SJSA1 (cell line): Measurements from ENCODE around the gene LIF. TPM values are rescaled to one million over a fixed set of nuclear protein-coding genes. Genes with fewer than 3 reads are reported as not detected.

Experiments
- DNase-seq, 2 experiments: peaks; one replicate each; pipeline ENCODE4 v3.0.0-alpha.2; 2015 to 2020; ENCODE audit warnings: low spot score in 2 of 2, low read depth in 1 of 2
- H3K27ac ChIP-seq: fragments of 250-450 bp; sonication (Bioruptor Pico); 2 replicates; pipeline ENCODE4 v1.5.1; 2020; ENCODE audit warnings: mild to moderate bottlenecking, moderate library complexity
- H3K27me3 ChIP-seq: fragments of 250-450 bp; sonication (Bioruptor Pico); replicated peaks from 2 replicates; pipeline ENCODE4 v1.5.1; 2020; ENCODE audit warnings: mild to moderate bottlenecking, moderate library complexity
- H3K36me3 ChIP-seq: fragments of 250-450 bp; sonication (Bioruptor Pico); 2 replicates; pipeline ENCODE4 v1.5.1; 2020; ENCODE audit warnings: mild to moderate bottlenecking
- H3K4me1 ChIP-seq: fragments of 250-450 bp; sonication (Bioruptor Pico); replicated peaks from 2 replicates; pipeline ENCODE4 v1.6.1; 2021; ENCODE audit warnings: mild to moderate bottlenecking
- H3K4me3 ChIP-seq: fragments of 250-450 bp; sonication (Bioruptor Pico); 2 replicates; pipeline ENCODE4 v1.5.1; 2020; ENCODE audit warnings: mild to moderate bottlenecking
- H3K9me3 ChIP-seq: fragments of 250-450 bp; sonication (Bioruptor Pico); replicated peaks from 2 replicates; pipeline ENCODE4 v1.5.1; 2020; ENCODE audit warnings: mild to moderate bottlenecking
- total RNA-seq: library from RNA; depleted of rRNA; stranded (reverse); fragments of >200 nt; shearing (Covaris generic); gene quantifications from 2 replicates; pipeline ENCODE4 v1.2.3, GENCODE V29; 2014

LIF gene
- total RNA-seq, 1 experiment from 2014 or later, result 1.4 TPM

GRCh38 chr22:30227438-30228228 is 18.9 kb downstream of the LIF start:
- DNase-seq, result no peak
- Histone ChIP-seq H3K4me3 (no peak overlapping the region), H3K27me3 (no peaks in the 10 kb centered on the region), H3K27ac (no peak overlapping the region), H3K9me3 (no peaks in the 10 kb centered on the region; the same call in 1 of the 2 replicates), H3K4me1 (peaks cover 62% of the 10 kb centered on the region), H3K36me3 (no peaks in the 10 kb centered on the region)

GRCh38 chr22:30226192-30226832 is 20.2 kb downstream of the LIF start:
- Histone ChIP-seq H3K9me3 (no peaks in the 10 kb centered on the region; the same call in 1 of the 2 replicates), H3K4me3 (no peak overlapping the region), H3K27me3 (no peaks in the 10 kb centered on the region), H3K36me3 (no peaks in the 10 kb centered on the region), H3K4me1 (peaks cover 58% of the 10 kb centered on the region), H3K27ac (peak overlapping the region; percentile 63)
- peak; percentile 69 to 81 for DNase-seq

GRCh38 chr22:30225220-30225927 is 21.2 kb downstream of the LIF start:
- no peak for DNase-seq
- no peak overlapping the region for H3K4me3 ChIP-seq

GRCh38 chr22:30224161-30224857 is 22.2 kb downstream of the LIF start:
- DNase-seq, result peak; percentile 78 to 85
- peak overlapping the region; percentile 63 for H3K27ac ChIP-seq
- no peaks in the 10 kb centered on the region for H3K27me3 ChIP-seq
- H3K4me1 ChIP-seq, result peaks cover 57% of the 10 kb centered on the region
- no peaks in the 10 kb centered on the region; the same call in 1 of the 2 replicates for H3K9me3 ChIP-seq
- H3K4me3 ChIP-seq, result no peak overlapping the region
- H3K36me3 ChIP-seq, result no peaks in the 10 kb centered on the region

More at GRCh38 chr22:30225220-30225927, 21.2 kb downstream of the LIF start:
- Histone ChIP-seq H3K36me3 (no peaks in the 10 kb centered on the region), H3K9me3 (no peaks in the 10 kb centered on the region; the same call in 1 of the 2 replicates), H3K4me1 (peaks cover 58% of the 10 kb centered on the region), H3K27ac (peak overlapping the region; percentile 63), H3K27me3 (no peaks in the 10 kb centered on the region)

GRCh38 chr22:30223303-30223702 is 23.3 kb downstream of the LIF start:
- Histone ChIP-seq H3K27me3 (no peaks in the 10 kb centered on the region), H3K9me3 (no peaks in the 10 kb centered on the region; the same call in 1 of the 2 replicates), H3K4me3 (no peak overlapping the region), H3K36me3 (no peaks in the 10 kb centered on the region), H3K27ac (no peak overlapping the region), H3K4me1 (peaks cover 47% of the 10 kb centered on the region)
- DNase-seq, result no peak

- Histone ChIP-seq H3K27ac (no peak overlapping the region), H3K4me3 (no peak overlapping the region), H3K27me3 (no peaks in the 10 kb centered on the region), H3K4me1 (peaks cover 40% of the 10 kb centered on the region), H3K9me3 (no peaks in the 10 kb centered on the region; the same call in 1 of the 2 replicates), H3K36me3 (no peaks in the 10 kb centered on the region)
- DNase-seq, result no peak
Measured at GRCh38 chr22:30222321-30222720, 24.2 kb downstream of the LIF start.

GRCh38 chr22:30221121-30221992 is 25.2 kb downstream of the LIF start:
- Histone ChIP-seq H3K4me1 (peaks cover 31% of the 10 kb centered on the region), H3K36me3 (no peaks in the 10 kb centered on the region), H3K27ac (no peak overlapping the region), H3K4me3 (no peak overlapping the region), H3K27me3 (no peaks in the 10 kb centered on the region), H3K9me3 (no peaks in the 10 kb centered on the region; the same call in 1 of the 2 replicates)
- DNase-seq, result no peak

GRCh38 chr22:30220338-30221012 is 26.1 kb downstream of the LIF start:
- H3K9me3 ChIP-seq, result no peaks in the 10 kb centered on the region; the same call in 1 of the 2 replicates
- no peak overlapping the region for H3K4me3 ChIP-seq
- no peak overlapping the region for H3K27ac ChIP-seq
- no peaks in the 10 kb centered on the region for H3K27me3 ChIP-seq
- H3K36me3 ChIP-seq, result no peaks in the 10 kb centered on the region
- H3K4me1 ChIP-seq, result peaks cover 22% of the 10 kb centered on the region
- no peak for DNase-seq

GRCh38 chr22:30219668-30220278 is 26.8 kb downstream of the LIF start:
- Histone ChIP-seq H3K4me1 (peaks cover 15% of the 10 kb centered on the region), H3K36me3 (no peaks in the 10 kb centered on the region), H3K27ac (no peak overlapping the region), H3K27me3 (no peaks in the 10 kb centered on the region), H3K4me3 (no peak overlapping the region), H3K9me3 (no peaks in the 10 kb centered on the region)
- no peak for DNase-seq

- H3K27ac ChIP-seq, result no peak overlapping the region
- H3K4me3 ChIP-seq, result no peak overlapping the region
- no peaks in the 10 kb centered on the region for H3K9me3 ChIP-seq
- no peak for DNase-seq
- no peaks in the 10 kb centered on the region for H3K27me3 ChIP-seq
- H3K4me1 ChIP-seq, result peaks cover 8% of the 10 kb centered on the region
- H3K36me3 ChIP-seq, result no peaks in the 10 kb centered on the region
Measured at GRCh38 chr22:30219049-30219654, 27.4 kb downstream of the LIF start.

- H3K9me3 ChIP-seq, result no peaks in the 10 kb centered on the region
- no peak for DNase-seq
- H3K4me3 ChIP-seq, result no peak overlapping the region
- H3K36me3 ChIP-seq, result no peaks in the 10 kb centered on the region
- H3K27ac ChIP-seq, result no peak overlapping the region
- H3K27me3 ChIP-seq, result no peaks in the 10 kb centered on the region
- H3K4me1 ChIP-seq, result peaks cover 8% of the 10 kb centered on the region
Measured at GRCh38 chr22:30217698-30218560, 28.6 kb downstream of the LIF start.
